ENCODE data around the gene GPHN.

The GPHN gene

DNA sequence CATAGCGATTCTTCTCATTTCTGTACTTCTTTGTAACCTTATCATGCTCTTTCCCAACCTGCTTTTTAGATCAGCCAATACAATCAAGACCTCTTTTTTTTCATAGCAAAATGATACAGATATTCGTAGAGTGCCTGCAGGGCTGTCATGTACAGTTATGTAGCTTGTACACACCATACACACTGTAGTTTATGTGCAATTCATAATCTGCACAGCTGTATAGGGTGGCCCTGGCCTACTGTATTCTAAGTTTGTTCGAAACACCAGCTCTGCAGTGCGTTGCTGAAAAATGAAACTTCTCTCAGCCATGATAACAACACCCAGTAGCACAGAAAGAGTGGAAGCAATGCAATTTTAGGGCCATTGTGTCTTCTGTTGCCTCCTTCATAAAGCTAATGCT is 717.6 kb downstream of the GPHN start:
- no peak for TF ChIP-seq FOXP2 (optimal IDR thresholded peaks at IDR 0.05; ENCODE audit: control extremely low read depth, extremely low read length, insufficient read depth)
- Histone ChIP-seq H3K36me3 (ENCODE audit: insufficient read depth, low read length) (no peaks in the 10 kb centered on the region), H3K9ac (ENCODE audit: insufficient read length) (no peak overlapping the region), H3K4me3 (no peak overlapping the region), H3K27ac (no peak overlapping the region), H3K9me3 (ENCODE audit: low read depth, low read length) (no peaks in the 10 kb centered on the region)
- no peak for DNase-seq (ENCODE audit: low read depth, low spot score)

DNA sequence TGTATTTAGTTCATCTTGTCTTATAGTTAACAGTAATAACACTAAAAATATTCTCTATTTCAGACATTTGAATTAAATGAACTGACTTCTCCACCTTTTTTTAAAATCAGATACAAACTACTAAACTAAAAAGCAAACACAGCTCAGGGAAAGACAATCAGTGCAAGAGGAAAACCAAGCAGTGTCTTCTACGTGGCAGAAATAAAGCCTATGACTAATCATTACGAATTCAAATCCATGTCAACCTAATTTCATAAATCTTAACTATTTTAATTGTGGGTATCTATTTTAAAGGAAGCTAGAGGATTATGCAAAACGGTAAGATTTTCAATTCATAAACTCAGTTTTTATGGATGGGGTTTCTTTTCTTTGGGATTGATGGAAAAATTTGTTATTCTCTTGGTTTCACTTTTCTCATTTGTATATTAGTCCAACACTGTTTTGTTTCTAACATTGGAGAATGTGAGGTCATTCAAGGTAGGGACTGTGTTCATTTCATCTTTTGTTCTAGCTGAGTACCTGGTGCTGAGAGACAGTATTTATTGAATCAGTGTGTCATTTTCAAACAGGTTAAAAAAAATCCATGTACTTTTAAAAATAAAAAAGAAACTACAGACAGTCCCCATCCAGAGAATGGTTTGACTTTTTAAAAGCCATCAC is 720.5 kb downstream of the GPHN start:
- DNase-seq (ENCODE audit: low read depth, low spot score) = no peak
- H3K9me3 ChIP-seq (ENCODE audit: low read depth, low read length) = no peaks in the 10 kb centered on the region
- H3K4me3 ChIP-seq = no peak overlapping the region
- H3K27ac ChIP-seq = no peak overlapping the region
- H3K36me3 ChIP-seq (ENCODE audit: insufficient read depth, low read length) = no peaks in the 10 kb centered on the region
- TF ChIP-seq POLR2AphosphoS5 (IDR thresholded peaks at IDR 0.05; ENCODE audit: borderline replicate concordance, low read depth, low read length) (no peak), EZH2 (IDR thresholded peaks at IDR 0.05) (no peak)
- H3K9ac ChIP-seq (ENCODE audit: insufficient read length) = no peak overlapping the region
